Astrocyte of the cerebellum (primary cell): ENCODE measurements around the gene KBTBD3.
"Not testable (repeated sequence)": the region's sequence is repeated elsewhere in the genome, so short reads cannot be mapped to it uniquely, and the experiment has no call there.

Source experiments
- DNase-seq: peaks from one replicate; pipeline ENCODE4 v3.0.0-alpha.2; 2011; ENCODE audit warnings: low read depth
- H3K4me3 ChIP-seq: 2 replicates; pipeline ENCODE4 v1.5.1; 2011; ENCODE audit warnings: mild to moderate bottlenecking, low read depth, low read length, moderate library complexity
- in situ Hi-C: cut with HindIII; loops from 2 replicates; pipeline ENCODE4 v1.10.0; 2017; ENCODE audit warnings: low sequenced_read_pairs
- TF ChIP-seq, protein P1 (sequence below): IDR thresholded peaks from 2 replicates; pipeline ENCODE4 v1.5.1; 2012; ENCODE audit warnings: low read length, low read depth, moderate library complexity, mild to moderate bottlenecking; ENCODE audit errors: missing control alignments

Gene KBTBD3

DNA sequence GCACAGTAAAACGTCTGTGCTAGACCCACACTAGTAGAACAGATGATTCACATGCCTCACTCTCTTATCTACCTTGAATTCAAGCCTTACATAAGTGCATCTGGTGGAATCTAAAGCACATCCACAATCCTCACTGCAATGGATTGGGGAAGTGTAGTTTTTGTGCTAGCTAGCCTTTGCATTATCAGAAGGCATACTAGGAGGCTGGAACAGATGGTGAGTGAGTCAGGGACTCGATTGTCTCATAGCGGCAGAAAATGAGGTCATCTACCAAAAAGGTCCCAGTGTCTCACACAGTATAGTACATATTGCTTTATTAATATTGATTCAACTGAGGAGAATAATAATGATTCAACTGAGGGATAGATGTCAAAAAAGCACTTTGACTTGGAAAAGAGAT is 64.4 kb downstream of the KBTBD3 start:
- in situ Hi-C loops: no loop called here
- TF ChIP-seq, protein P1, sequence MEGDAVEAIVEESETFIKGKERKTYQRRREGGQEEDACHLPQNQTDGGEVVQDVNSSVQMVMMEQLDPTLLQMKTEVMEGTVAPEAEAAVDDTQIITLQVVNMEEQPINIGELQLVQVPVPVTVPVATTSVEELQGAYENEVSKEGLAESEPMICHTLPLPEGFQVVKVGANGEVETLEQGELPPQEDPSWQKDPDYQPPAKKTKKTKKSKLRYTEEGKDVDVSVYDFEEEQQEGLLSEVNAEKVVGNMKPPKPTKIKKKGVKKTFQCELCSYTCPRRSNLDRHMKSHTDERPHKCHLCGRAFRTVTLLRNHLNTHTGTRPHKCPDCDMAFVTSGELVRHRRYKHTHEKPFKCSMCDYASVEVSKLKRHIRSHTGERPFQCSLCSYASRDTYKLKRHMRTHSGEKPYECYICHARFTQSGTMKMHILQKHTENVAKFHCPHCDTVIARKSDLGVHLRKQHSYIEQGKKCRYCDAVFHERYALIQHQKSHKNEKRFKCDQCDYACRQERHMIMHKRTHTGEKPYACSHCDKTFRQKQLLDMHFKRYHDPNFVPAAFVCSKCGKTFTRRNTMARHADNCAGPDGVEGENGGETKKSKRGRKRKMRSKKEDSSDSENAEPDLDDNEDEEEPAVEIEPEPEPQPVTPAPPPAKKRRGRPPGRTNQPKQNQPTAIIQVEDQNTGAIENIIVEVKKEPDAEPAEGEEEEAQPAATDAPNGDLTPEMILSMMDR: no peak
- DNase-seq: peak; percentile 62
- no peak overlapping the region for H3K4me3 ChIP-seq

DNA sequence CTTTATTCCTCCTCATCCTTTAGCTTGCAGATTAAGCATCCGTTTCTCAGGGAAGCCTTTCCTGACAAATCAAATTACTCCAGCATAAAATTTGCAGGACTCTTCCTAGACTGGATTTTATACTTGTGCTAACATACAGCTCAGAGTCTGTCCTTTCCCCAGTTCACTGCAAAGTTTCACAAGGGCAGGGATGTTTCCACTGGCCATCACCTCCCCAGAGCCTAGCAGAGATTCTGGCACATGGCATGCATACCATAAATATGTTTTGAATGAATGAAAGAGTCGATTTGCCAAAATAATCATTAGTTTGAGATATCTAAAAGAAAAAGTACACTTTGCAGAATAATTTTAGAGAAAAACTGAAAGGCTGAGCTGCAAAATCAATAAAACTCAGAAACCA is 65.7 kb downstream of the KBTBD3 start:
- in situ Hi-C loops: no loop called here
- H3K4me3 ChIP-seq: no peak overlapping the region

DNA sequence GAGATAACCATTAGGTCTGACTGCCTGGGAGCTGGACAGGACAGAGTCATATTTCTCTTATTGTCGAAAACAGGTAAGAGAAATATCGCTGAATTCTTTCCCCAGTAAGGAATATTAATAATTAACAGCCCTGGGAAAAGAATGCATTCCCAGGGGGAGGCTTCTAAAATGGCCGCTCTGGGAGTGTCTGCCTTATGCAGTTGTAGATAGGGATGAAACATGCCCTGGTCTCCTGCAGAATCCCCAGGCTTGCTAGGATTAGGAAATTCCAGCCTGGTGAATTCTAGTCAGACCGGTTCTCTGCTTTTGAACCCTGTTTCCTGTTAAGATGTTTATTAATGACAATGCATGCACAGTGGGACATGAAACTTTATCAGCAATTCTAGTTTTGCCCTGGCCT is 74.1 kb downstream of the KBTBD3 start:
- H3K4me3 ChIP-seq, in situ Hi-C loops, DNase-seq: not testable (repeated sequence)

More for the DNA sequence above, 65.7 kb downstream of the KBTBD3 start:
- no peak for DNase-seq
- TF ChIP-seq, protein P1: no peak

- in situ Hi-C loops: no loop called here
- DNase-seq: no peak
- no peak overlapping the region for H3K4me3 ChIP-seq
- TF ChIP-seq, protein P1: no peak
Measured at GRCh38 chr11:106001304-106002012, 75.7 kb downstream of the KBTBD3 start.
